Tibial artery (tissue), 4 donors: ENCODE measurements around the gene SUGCT.

ENCODE experiments used
- DNase-seq, 2 donors: peaks; one replicate each; pipeline ENCODE4 v3.0.0-alpha.2; 2019
- H3K27ac ChIP-seq, 2 donors: fragments of 200-600 bp; sonication (generic) in 1 of 2; 1 replicate in 1 of 2; 2 replicates in 1 of 2; pipeline ENCODE4 v1.5.1; 2018 to 2019; ENCODE audit warnings: mild to moderate bottlenecking in 1 of 2
- H3K27me3 ChIP-seq, 2 donors: fragments of 200-600 bp; sonication (generic) in 1 of 2; one replicate each; pipeline versions ENCODE4 v1.5.1 to v1.6.0; 2016 to 2019
- H3K36me3 ChIP-seq, 3 donors: fragments of 200-600 bp; sonication (generic) in 2 of 3; one replicate each; pipeline ENCODE4 v1.5.1; 2016 to 2019; ENCODE audit warnings: mild to moderate bottlenecking in 2 of 3
- H3K4me1 ChIP-seq, 4 donors: fragments of 200-600 bp; sonication (generic) in 2 of 4; 1 replicate in 3 of 4; 2 replicates in 1 of 4; pipeline ENCODE4 v1.5.1; 2016 to 2019
- H3K4me3 ChIP-seq, 2 donors: fragments of 200-600 bp; sonication (generic) in 1 of 2; 1 replicate in 1 of 2; 2 replicates in 1 of 2; pipeline ENCODE4 v1.5.1; 2018 to 2019; ENCODE audit warnings: mild to moderate bottlenecking in 2 of 2
- H3K9me3 ChIP-seq, 3 donors: fragments of 200-600 bp; sonication (generic) in 1 of 3; one replicate each; pipeline ENCODE4 v1.5.1; 2016 to 2019
- intact Hi-C: fragments of 100-400 bp; cut with DNase I; formaldehyde crosslinking; loops from one replicate; pipeline ENCODE4 v1.15.0; 2023; ENCODE audit warnings: low total_unique reads
- TF ChIP-seq, protein P1 (sequence below), 2 experiments: fragments of 200-600 bp in 1 of 2; fragments of 450-650 bp in 1 of 2; IDR thresholded peaks; one replicate each; pipeline ENCODE4 v1.5.1; 2017 to 2019; ENCODE audit warnings: antibody characterized with exemption in 2 of 2, mild to moderate bottlenecking in 1 of 2, moderate library complexity in 1 of 2

SUGCT gene

DNA sequence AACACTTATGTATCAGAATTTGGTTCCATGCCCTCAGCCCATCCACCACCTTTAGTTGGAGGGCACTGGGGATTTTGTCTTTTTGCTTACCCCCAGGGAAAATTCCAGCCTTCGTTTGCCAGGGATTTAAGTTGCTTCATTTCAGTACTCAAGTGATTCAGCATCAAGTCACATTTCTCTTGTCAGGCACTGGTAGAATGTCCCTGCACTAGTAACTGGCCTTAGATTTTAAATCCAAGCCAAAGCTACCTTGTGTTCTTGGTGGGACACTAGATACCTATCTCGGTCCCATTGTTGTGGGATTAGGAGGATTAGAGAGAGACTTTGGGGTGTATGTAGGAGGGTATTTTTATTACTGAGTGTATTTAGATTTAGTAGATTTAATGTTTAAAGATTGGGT lies 613.1 kb downstream of the SUGCT start:
- no peaks in the 10 kb centered on the region for H3K27me3 ChIP-seq
- TF ChIP-seq, protein P1, sequence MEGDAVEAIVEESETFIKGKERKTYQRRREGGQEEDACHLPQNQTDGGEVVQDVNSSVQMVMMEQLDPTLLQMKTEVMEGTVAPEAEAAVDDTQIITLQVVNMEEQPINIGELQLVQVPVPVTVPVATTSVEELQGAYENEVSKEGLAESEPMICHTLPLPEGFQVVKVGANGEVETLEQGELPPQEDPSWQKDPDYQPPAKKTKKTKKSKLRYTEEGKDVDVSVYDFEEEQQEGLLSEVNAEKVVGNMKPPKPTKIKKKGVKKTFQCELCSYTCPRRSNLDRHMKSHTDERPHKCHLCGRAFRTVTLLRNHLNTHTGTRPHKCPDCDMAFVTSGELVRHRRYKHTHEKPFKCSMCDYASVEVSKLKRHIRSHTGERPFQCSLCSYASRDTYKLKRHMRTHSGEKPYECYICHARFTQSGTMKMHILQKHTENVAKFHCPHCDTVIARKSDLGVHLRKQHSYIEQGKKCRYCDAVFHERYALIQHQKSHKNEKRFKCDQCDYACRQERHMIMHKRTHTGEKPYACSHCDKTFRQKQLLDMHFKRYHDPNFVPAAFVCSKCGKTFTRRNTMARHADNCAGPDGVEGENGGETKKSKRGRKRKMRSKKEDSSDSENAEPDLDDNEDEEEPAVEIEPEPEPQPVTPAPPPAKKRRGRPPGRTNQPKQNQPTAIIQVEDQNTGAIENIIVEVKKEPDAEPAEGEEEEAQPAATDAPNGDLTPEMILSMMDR (IDR thresholded peaks at IDR 0.05), result no peak
- peaks cover 0 to 40% (median 3%) of the 10 kb centered on the region in 4 donors for H3K4me1 ChIP-seq
- no peaks in the 10 kb centered on the region for H3K36me3 ChIP-seq
- H3K4me3 ChIP-seq, result no peak overlapping the region
- DNase-seq, result no peak
- no peaks in the 10 kb centered on the region for H3K9me3 ChIP-seq
- peak overlapping the region; percentile 18 to 23 for H3K27ac ChIP-seq
- intact Hi-C loops, result no loop called here

DNA sequence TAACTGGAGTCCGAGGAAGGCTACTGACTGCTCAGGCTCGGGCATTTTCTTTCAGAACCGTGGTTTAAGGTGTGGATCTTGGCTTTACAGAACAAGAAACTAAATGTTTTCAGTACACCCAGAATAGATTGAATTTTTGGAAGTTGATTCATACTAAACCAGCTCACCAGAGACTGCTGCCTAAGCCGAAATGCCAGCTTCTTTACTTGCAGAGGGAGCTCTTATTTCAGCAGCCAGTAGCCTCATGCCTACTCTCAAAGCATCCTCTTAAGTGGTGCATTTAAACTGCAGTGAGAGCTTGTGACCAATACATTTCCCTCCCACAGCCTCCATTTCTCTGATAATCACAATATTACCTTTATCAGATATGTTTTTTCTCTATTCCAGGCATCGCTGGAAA lies 615.1 kb downstream of the SUGCT start:
- DNase-seq, result no peak
- Histone ChIP-seq H3K4me3 (peak overlapping the region; percentile 12 to 22), H3K27ac (peak overlapping the region; percentile 26 to 65), H3K4me1 (peaks cover 0 to 52% (median 3%) of the 10 kb centered on the region in 4 donors), H3K27me3 (no peaks in the 10 kb centered on the region), H3K36me3 (no peaks in the 10 kb centered on the region), H3K9me3 (no peaks in the 10 kb centered on the region)
- TF ChIP-seq, protein P1 (IDR thresholded peaks at IDR 0.05), result no peak
- intact Hi-C loops, result no loop called here

DNA sequence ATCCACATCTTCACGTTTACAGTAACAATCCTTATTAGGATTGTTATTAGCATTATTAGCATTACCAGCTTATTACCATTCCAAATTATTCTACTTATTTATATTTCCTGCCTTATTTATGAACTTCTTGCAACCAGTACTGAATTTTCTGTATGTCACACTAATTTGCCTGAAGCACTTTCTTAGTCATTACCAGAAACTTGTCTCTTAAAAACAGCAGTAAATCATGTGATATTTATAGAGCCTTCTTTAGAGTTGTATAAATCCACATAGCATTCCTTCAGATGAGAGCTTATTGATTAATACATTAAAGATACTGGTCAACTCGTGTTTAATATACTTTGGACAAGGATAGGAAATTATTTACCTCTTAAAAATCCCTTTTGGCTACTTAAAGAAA lies 618.6 kb downstream of the SUGCT start:
- Histone ChIP-seq H3K4me1 (peaks cover 0 to 66% (median 5%) of the 10 kb centered on the region in 4 donors), H3K36me3 (no peaks in the 10 kb centered on the region), H3K4me3 (no peak overlapping the region), H3K27me3 (no peaks in the 10 kb centered on the region), H3K27ac (no peak overlapping the region), H3K9me3 (no peaks in the 10 kb centered on the region)
- TF ChIP-seq, protein P1 (IDR thresholded peaks at IDR 0.05), result no peak
- intact Hi-C loops, result no loop called here
- no peak for DNase-seq

DNA sequence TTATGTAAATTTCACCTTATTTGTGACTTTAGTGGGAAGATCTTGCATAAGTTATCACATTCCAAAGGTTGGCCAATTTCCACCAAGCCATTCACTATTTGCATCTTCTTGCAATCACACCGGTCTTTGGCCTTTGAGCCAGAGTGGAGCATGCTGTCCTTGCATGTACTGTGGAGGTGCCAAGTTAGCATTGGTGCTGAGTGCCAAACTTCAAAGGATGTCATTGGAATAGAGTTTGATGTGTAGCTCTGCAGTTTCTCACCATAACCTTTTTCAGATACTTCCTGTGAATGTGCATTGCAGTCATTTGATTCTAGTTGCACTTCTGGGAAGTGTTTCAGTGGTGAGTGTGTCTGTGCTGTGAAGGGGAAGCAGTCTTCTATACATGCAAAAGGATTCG lies 620.6 kb downstream of the SUGCT start:
- intact Hi-C loops, result no loop called here
- peaks cover 0 to 51% (median 2%) of the 10 kb centered on the region in 4 donors for H3K4me1 ChIP-seq
- DNase-seq, result no peak
- H3K4me3 ChIP-seq, result no peak overlapping the region
- H3K9me3 ChIP-seq, result no peaks in the 10 kb centered on the region
- H3K27me3 ChIP-seq, result no peaks in the 10 kb centered on the region
- H3K36me3 ChIP-seq, result no peaks in the 10 kb centered on the region
- TF ChIP-seq, protein P1 (IDR thresholded peaks at IDR 0.05), result no peak
- H3K27ac ChIP-seq, result no peak overlapping the region

DNA sequence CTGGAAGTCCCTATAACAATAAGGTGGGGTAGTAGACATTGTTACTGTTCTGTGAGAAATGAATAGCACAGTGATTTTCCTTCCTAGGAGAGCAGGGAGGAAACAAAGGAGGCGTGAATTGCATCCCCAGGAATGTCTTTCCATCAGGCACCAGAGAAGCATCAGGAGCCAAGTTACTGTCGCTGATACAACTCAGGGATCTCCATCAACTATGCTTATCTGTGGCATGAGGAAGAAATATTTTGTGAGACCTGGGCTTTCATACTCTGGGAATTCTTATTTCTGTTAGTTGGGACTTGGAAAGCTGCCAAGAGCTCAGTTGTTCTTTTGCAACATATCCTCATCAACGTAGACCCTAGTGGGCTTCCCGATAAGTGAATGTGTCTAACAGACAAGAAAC lies 622.3 kb downstream of the SUGCT start:
- Histone ChIP-seq H3K36me3 (no peaks in the 10 kb centered on the region), H3K27me3 (no peaks in the 10 kb centered on the region), H3K4me1 (peaks cover 0 to 55% (median 2%) of the 10 kb centered on the region in 4 donors), H3K4me3 (no peak overlapping the region), H3K9me3 (no peaks in the 10 kb centered on the region), H3K27ac (no peak overlapping the region)
- intact Hi-C loops, result no loop called here
- TF ChIP-seq, protein P1 (IDR thresholded peaks at IDR 0.05), result no peak
- DNase-seq, result no peak

DNA sequence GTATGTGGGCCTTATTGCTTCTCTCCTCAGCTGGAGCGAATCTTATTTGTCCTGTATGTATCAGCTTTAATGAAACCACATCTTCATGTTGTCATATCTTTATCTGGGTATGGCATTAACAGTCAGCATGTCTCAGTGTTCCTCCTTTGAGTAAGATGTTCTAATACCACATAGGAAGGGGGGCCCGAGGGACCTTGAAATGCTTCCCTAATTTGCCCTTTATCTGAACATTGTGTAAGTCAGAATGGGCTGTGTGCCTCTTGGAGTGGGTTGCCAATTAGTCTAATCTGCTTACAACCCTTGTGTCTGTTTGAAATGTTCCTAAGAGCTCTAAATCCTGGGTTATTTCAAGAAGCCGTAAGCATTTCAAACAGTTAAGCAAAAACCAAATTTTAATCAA lies 623.8 kb downstream of the SUGCT start:
- no peak for DNase-seq
- Histone ChIP-seq H3K9me3 (no peaks in the 10 kb centered on the region), H3K4me3 (no peak overlapping the region), H3K36me3 (no peaks in the 10 kb centered on the region), H3K27me3 (no peaks in the 10 kb centered on the region), H3K27ac (no peak overlapping the region), H3K4me1 (peaks cover 0 to 57% (median 6%) of the 10 kb centered on the region in 4 donors)
- intact Hi-C loops, result no loop called here
- TF ChIP-seq, protein P1 (IDR thresholded peaks at IDR 0.05), result no peak
